HG03097 (cell line): ENCODE measurements around the gene HIPK2.

Experiments used
- ATAC-seq: cut with Tn5 transposase; IDR thresholded peaks from one replicate; pipeline ENCODE4 v1.9.1; 2021; ENCODE audit not compliant: unreplicated experiment, low FRiP score

The HIPK2 gene

GRCh38 chr7:139753081-139753692 lies 24.6 kb downstream of the HIPK2 start:
- ATAC-seq: no peak

GRCh38 chr7:139752604-139753003 lies 25.2 kb downstream of the HIPK2 start:
- no peak for ATAC-seq

- no peak for ATAC-seq
These were observed 25.6 kb downstream of the HIPK2 start for GRCh38 chr7:139752148-139752547.

- ATAC-seq: no peak
These were observed 27.2 kb downstream of the HIPK2 start for GRCh38 chr7:139750459-139751095.

- no peak for ATAC-seq
These were observed 28.3 kb downstream of the HIPK2 start for GRCh38 chr7:139749545-139749944.

GRCh38 chr7:139748941-139749340 lies 28.9 kb downstream of the HIPK2 start:
- no peak for ATAC-seq

GRCh38 chr7:139748373-139748765 lies 29.4 kb downstream of the HIPK2 start:
- ATAC-seq: no peak

GRCh38 chr7:139747662-139748372 lies 30.0 kb downstream of the HIPK2 start:
- no peak for ATAC-seq

- ATAC-seq: no peak
These were observed 31.1 kb downstream of the HIPK2 start for GRCh38 chr7:139746652-139747051.

GRCh38 chr7:139745678-139746143 lies 32.1 kb downstream of the HIPK2 start:
- no peak for ATAC-seq

GRCh38 chr7:139744768-139745677 lies 32.8 kb downstream of the HIPK2 start:
- no peak for ATAC-seq

- ATAC-seq: no peak
These were observed 33.6 kb downstream of the HIPK2 start for GRCh38 chr7:139743967-139744767.

- ATAC-seq: no peak
These were observed 34.4 kb downstream of the HIPK2 start for GRCh38 chr7:139743267-139743966.

GRCh38 chr7:139741789-139742344 lies 35.9 kb downstream of the HIPK2 start:
- ATAC-seq: no peak

GRCh38 chr7:139741239-139741638 lies 36.6 kb downstream of the HIPK2 start:
- no peak for ATAC-seq

- no peak for ATAC-seq
These were observed 37.8 kb downstream of the HIPK2 start for GRCh38 chr7:139739863-139740597.

GRCh38 chr7:139738772-139739171 lies 39.0 kb downstream of the HIPK2 start:
- ATAC-seq: no peak

GRCh38 chr7:139738101-139738489 lies 39.7 kb downstream of the HIPK2 start:
- ATAC-seq: no peak
